Peyer's patch (tissue), 4 donors: ENCODE measurements around the gene THAP11.

Source experiments
- POLR2A ChIP-seq, 2 donors: fragments of 450-650 bp; IDR thresholded peaks; one replicate each; pipeline ENCODE4 v1.5.1; 2017; ENCODE audit warnings: antibody characterized with exemption in 2 of 2, mild to moderate bottlenecking in 2 of 2, moderate library complexity in 2 of 2
- TF ChIP-seq, protein P1 (sequence below), 6 experiments: fragments of 450-650 bp in 4 of 6; fragments of 200-600 bp in 2 of 6; sonication (generic) in 1 of 6; IDR thresholded peaks; one replicate each; pipeline ENCODE4 v1.5.1; 2017 to 2019; ENCODE audit warnings: antibody characterized with exemption in 6 of 6, mild to moderate bottlenecking in 3 of 6, moderate library complexity in 1 of 6

GRCh38 chr16:67858500-67858899 lies 16.4 kb downstream of the THAP11 start:
- TF ChIP-seq, protein P1, sequence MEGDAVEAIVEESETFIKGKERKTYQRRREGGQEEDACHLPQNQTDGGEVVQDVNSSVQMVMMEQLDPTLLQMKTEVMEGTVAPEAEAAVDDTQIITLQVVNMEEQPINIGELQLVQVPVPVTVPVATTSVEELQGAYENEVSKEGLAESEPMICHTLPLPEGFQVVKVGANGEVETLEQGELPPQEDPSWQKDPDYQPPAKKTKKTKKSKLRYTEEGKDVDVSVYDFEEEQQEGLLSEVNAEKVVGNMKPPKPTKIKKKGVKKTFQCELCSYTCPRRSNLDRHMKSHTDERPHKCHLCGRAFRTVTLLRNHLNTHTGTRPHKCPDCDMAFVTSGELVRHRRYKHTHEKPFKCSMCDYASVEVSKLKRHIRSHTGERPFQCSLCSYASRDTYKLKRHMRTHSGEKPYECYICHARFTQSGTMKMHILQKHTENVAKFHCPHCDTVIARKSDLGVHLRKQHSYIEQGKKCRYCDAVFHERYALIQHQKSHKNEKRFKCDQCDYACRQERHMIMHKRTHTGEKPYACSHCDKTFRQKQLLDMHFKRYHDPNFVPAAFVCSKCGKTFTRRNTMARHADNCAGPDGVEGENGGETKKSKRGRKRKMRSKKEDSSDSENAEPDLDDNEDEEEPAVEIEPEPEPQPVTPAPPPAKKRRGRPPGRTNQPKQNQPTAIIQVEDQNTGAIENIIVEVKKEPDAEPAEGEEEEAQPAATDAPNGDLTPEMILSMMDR (IDR thresholded peaks at IDR 0.05): no peak
- no peak for TF ChIP-seq POLR2A (IDR thresholded peaks at IDR 0.05)
